Measurements from ENCODE around the gene ALOX12.

DNA sequence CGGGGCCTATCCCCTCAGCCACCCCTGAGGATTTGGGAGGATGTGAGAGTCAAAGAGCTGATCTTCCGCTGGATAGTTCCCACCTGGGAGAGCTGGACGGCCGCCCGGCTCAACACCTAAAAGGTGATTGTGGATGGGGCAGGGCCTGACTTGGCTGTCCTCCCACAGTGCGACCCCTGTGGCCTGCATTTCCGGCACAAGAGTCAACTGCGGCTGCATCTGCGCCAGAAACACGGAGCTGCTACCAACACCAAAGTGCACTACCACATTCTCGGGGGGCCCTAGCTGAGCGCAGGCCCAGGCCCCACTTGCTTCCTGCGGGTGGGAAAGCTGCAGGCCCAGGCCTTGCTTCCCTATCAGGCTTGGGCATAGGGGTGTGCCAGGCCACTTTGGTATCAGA lies 31.5 kb downstream of the ALOX12 start:
- TF ChIP-seq POLR2A (IDR thresholded peaks at IDR 0.05), result no peak
- TF ChIP-seq, protein P1, sequence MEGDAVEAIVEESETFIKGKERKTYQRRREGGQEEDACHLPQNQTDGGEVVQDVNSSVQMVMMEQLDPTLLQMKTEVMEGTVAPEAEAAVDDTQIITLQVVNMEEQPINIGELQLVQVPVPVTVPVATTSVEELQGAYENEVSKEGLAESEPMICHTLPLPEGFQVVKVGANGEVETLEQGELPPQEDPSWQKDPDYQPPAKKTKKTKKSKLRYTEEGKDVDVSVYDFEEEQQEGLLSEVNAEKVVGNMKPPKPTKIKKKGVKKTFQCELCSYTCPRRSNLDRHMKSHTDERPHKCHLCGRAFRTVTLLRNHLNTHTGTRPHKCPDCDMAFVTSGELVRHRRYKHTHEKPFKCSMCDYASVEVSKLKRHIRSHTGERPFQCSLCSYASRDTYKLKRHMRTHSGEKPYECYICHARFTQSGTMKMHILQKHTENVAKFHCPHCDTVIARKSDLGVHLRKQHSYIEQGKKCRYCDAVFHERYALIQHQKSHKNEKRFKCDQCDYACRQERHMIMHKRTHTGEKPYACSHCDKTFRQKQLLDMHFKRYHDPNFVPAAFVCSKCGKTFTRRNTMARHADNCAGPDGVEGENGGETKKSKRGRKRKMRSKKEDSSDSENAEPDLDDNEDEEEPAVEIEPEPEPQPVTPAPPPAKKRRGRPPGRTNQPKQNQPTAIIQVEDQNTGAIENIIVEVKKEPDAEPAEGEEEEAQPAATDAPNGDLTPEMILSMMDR (IDR thresholded peaks at IDR 0.05), result no peak
